Right lobe of liver (tissue), 6 donors: ENCODE measurements around the gene ZNF778. TPM values are rescaled to one million over a fixed set of nuclear protein-coding genes. Genes with fewer than 3 reads are reported as not detected.

Source experiments
- ATAC-seq, 4 donors: fragments of 200-7000 bp; cut with Tn5 transposase; one replicate each; pipeline ENCODE4 v1.9.1; 2020; ENCODE audit warnings: mild to moderate bottlenecking in 4 of 4, moderate library complexity in 4 of 4
- DNase-seq, 3 donors: peaks; one replicate each; pipeline ENCODE4 v3.0.0-alpha.2; 2020
- H3K27ac ChIP-seq, 3 donors: fragments of 200-600 bp; one replicate each; pipeline ENCODE4 v1.8.0; 2022
- H3K27me3 ChIP-seq, 2 donors: fragments of 200-600 bp; one replicate each; pipeline ENCODE4 v1.8.0; 2022
- H3K36me3 ChIP-seq, 4 donors: fragments of 200-600 bp; sonication (generic) in 1 of 4; one replicate each; pipeline versions ENCODE4 v1.5.1 to v1.8.0; 2017 to 2022; ENCODE audit warnings: control low read depth in 1 of 4
- H3K4me1 ChIP-seq, 4 donors: fragments of 200-600 bp; sonication (generic) in 1 of 4; one replicate each; pipeline versions ENCODE4 v1.5.1 to v1.8.0; 2017 to 2022; ENCODE audit warnings: control low read depth in 1 of 4
- H3K4me3 ChIP-seq, 3 donors: fragments of 200-600 bp; one replicate each; pipeline ENCODE4 v1.8.0; 2022
- H3K9me3 ChIP-seq, 4 donors: fragments of 200-600 bp; sonication (generic) in 1 of 4; one replicate each; pipeline versions ENCODE4 v1.5.1 to v1.8.0; 2017 to 2022; ENCODE audit warnings: control low read depth in 1 of 4
- CTCF ChIP-seq, 4 donors: fragments of 200-600 bp in 3 of 4; fragments of 450-650 bp in 1 of 4; IDR thresholded peaks; one replicate each; pipeline versions ENCODE4 v1.5.1 to v1.8.0; 2016 to 2022; ENCODE audit warnings: antibody characterized with exemption in 4 of 4, mild to moderate bottlenecking in 2 of 4
- POLR2A ChIP-seq: fragments of 450-650 bp; IDR thresholded peaks from one replicate; pipeline ENCODE4 v1.6.1; 2017; ENCODE audit warnings: antibody characterized with exemption, mild to moderate bottlenecking
- WGBS: methylation state at CpG from one replicate; pipeline ENCODE4 v1.1.6; 2018; ENCODE audit warnings: low coverage, low lambda C conversion rate; ENCODE audit not compliant: insufficient coverage; ENCODE audit errors: missing lambda C conversion rate; 5-methylcytosine and 5-hydroxymethylcytosine counted together
- intact Hi-C, 2 donors: fragments of 100-400 bp; cut with DNase I; formaldehyde crosslinking; loops; one replicate each; pipeline versions ENCODE4 v1.11.2 to v1.14.1; 2022
- total RNA-seq, 6 experiments: library from RNA; depleted of rRNA in 2 of 6; stranded (reverse); fragments of >200 nt in 2 of 6; fragmentation: NEBNext Ultra II Directional in 3 of 6; extraction: Animal tissue kit (Norgen Biotek cat#: 25700) in 3 of 6; gene quantifications; one replicate each; pipeline versions ENCODE4 v1.1.0 to v1.2.4, GENCODE V29; 2016 to 2023
- donor health status: DM: no; HTN: yes; CAD: no.
- donor health status: DM: no; HTN: no; CAD: no.
- donor health status: DM: no; HTN: no; CAD: no.
- donor health status: DM: no; HTN: yes; CAD: no.
- donor health status: DM: no; HTN: yes; CAD: no.

ZNF778 gene
- total RNA-seq, 6 experiments from 2014 or later: 2.3 to 11.2 (median 3.1) TPM

- no peak overlapping the region for H3K27ac ChIP-seq
- DNase-seq (peak; percentile 63 to 88 (median 71)), ATAC-seq (peak; percentile 78 to 95 (median 91))
- WGBS: 2% methylated on average over 17 of the region's 111 CpGs
- peaks cover 0 to 8% (median 0%) of the 10 kb centered on the region in 4 donors for H3K4me1 ChIP-seq
- H3K27me3 ChIP-seq: peaks cover 0 to 11% of the 10 kb centered on the region in 2 donors
- H3K36me3 ChIP-seq: no peaks in the 10 kb centered on the region
- intact Hi-C loops: no loop called here
- H3K9me3 ChIP-seq: no peaks in the 10 kb centered on the region
- peak overlapping the region in 1 of 3 donors; percentile 44 for H3K4me3 ChIP-seq
- TF ChIP-seq CTCF (IDR thresholded peaks at IDR 0.05): no peak
- no peak for TF ChIP-seq POLR2A
Measured at GRCh38 chr16:89201439-89202377, 15.8 kb upstream of the ZNF778 start.

GRCh38 chr16:89202422-89203215 is 14.9 kb upstream of the ZNF778 start:
- 52% methylated on average over 39 of the region's 49 CpGs for WGBS
- no peak for TF ChIP-seq POLR2A
- TF ChIP-seq CTCF (IDR thresholded peaks at IDR 0.05): no peak
- H3K4me3 ChIP-seq: peak overlapping the region in 1 of 3 donors; percentile 44
- H3K27me3 ChIP-seq: peaks cover 0 to 11% of the 10 kb centered on the region in 2 donors
- peaks cover 0 to 8% (median 0%) of the 10 kb centered on the region in 4 donors for H3K4me1 ChIP-seq
- no peaks in the 10 kb centered on the region for H3K9me3 ChIP-seq
- no peaks in the 10 kb centered on the region for H3K36me3 ChIP-seq
- ATAC-seq (no peak), DNase-seq (peak in 1 of 3 donors; percentile 15)
- intact Hi-C loops: no loop called here
- no peak overlapping the region for H3K27ac ChIP-seq

- WGBS: 75% methylated on average over 4 of the region's 4 CpGs
- Histone ChIP-seq H3K27me3 (peaks cover 0 to 5% of the 10 kb centered on the region in 2 donors), H3K9me3 (no peaks in the 10 kb centered on the region), H3K36me3 (no peaks in the 10 kb centered on the region), H3K4me3 (no peak overlapping the region), H3K27ac (no peak overlapping the region), H3K4me1 (no peaks in the 10 kb centered on the region)
- DNase-seq (no peak), ATAC-seq (no peak)
- intact Hi-C loops: no loop called here
- no peak for TF ChIP-seq POLR2A
- TF ChIP-seq CTCF (IDR thresholded peaks at IDR 0.05): no peak
Measured at GRCh38 chr16:89207993-89208392, 9.5 kb upstream of the ZNF778 start.

- no peaks in the 10 kb centered on the region for H3K36me3 ChIP-seq
- DNase-seq (no peak), ATAC-seq (no peak)
- H3K27me3 ChIP-seq: no peaks in the 10 kb centered on the region
- no peaks in the 10 kb centered on the region for H3K4me1 ChIP-seq
- intact Hi-C loops: no loop called here
- H3K27ac ChIP-seq: no peak overlapping the region
- H3K4me3 ChIP-seq: no peak overlapping the region
- no peak for TF ChIP-seq POLR2A
- TF ChIP-seq CTCF (IDR thresholded peaks at IDR 0.05): no peak
- H3K9me3 ChIP-seq: no peaks in the 10 kb centered on the region
- 80% methylated on average over 1 of the region's 15 CpGs for whole genome bisulfite sequencing
Measured at GRCh38 chr16:89209522-89210044, 7.9 kb upstream of the ZNF778 start.
